Measurements from ENCODE around the gene PDLIM4.

- TF ChIP-seq CTCF (optimal IDR thresholded peaks at IDR 0.05 in 1 of 3, IDR thresholded peaks at IDR 0.05 in 1 of 3, conservative IDR thresholded peaks at IDR 0.05 in 1 of 3; ENCODE audit: extremely low read depth in 1 of 3, insufficient read depth in 2 of 3, low read length in 3 of 3) = no peak
- no peak for TF ChIP-seq EZH2 (IDR thresholded peaks at IDR 0.05; ENCODE audit: low read length)
These were observed 16.7 kb downstream of the PDLIM4 start for GRCh38 chr5:132274050-132274792.

All from keratinocyte (primary cell).